NCI-H2029 (cell line): ENCODE measurements around the gene RAB20.
"Not testable (repeated sequence)": the region's sequence is repeated elsewhere in the genome, so short reads cannot be mapped to it uniquely, and the experiment has no call there.

ENCODE experiments used
- DNase-seq: peaks from one replicate; lab custom pipeline; 2025; lab: John Stamatoyannopoulos, UW

The RAB20 gene

GRCh38 chr13:110554946-110555345, 6.6 kb downstream of the RAB20 start:
- DNase-seq = no peak

GRCh38 chr13:110554227-110554836, 7.2 kb downstream of the RAB20 start:
- no peak for DNase-seq

GRCh38 chr13:110553417-110553816, 8.1 kb downstream of the RAB20 start:
- DNase-seq = no peak

GRCh38 chr13:110552767-110553166, 8.8 kb downstream of the RAB20 start:
- DNase-seq = no peak

GRCh38 chr13:110551284-110551683, 10.2 kb downstream of the RAB20 start:
- DNase-seq = no peak

- DNase-seq = no peak
Measured at GRCh38 chr13:110549795-110550160, 11.7 kb downstream of the RAB20 start.

GRCh38 chr13:110548891-110549794, 12.4 kb downstream of the RAB20 start:
- no peak for DNase-seq

GRCh38 chr13:110546926-110547325, 14.6 kb downstream of the RAB20 start:
- DNase-seq = peak; percentile 89

GRCh38 chr13:110546378-110546777, 15.1 kb downstream of the RAB20 start:
- no peak for DNase-seq

GRCh38 chr13:110542169-110542796, 19.2 kb downstream of the RAB20 start:
- no peak for DNase-seq

- DNase-seq = no peak
Measured at GRCh38 chr13:110541526-110541920, 20.0 kb downstream of the RAB20 start.

GRCh38 chr13:110540871-110541525, 20.5 kb downstream of the RAB20 start:
- no peak for DNase-seq

GRCh38 chr13:110539894-110540293, 21.6 kb downstream of the RAB20 start:
- DNase-seq = no peak

GRCh38 chr13:110538632-110539031, 22.9 kb downstream of the RAB20 start:
- DNase-seq = no peak

- DNase-seq = no peak
Measured at GRCh38 chr13:110536006-110536693, 25.4 kb downstream of the RAB20 start.

- DNase-seq = no peak
Measured at GRCh38 chr13:110535526-110535925, 26.0 kb downstream of the RAB20 start.

GRCh38 chr13:110533771-110534670, 27.5 kb downstream of the RAB20 start:
- no peak for DNase-seq

- DNase-seq = not testable (repeated sequence)
Measured at GRCh38 chr13:110532258-110532657, 29.3 kb downstream of the RAB20 start.

- DNase-seq = no peak
Measured at GRCh38 chr13:110531671-110532083, 29.8 kb downstream of the RAB20 start.

- DNase-seq = no peak
Measured at GRCh38 chr13:110531100-110531499, 30.4 kb downstream of the RAB20 start.
